Stimulated activated CD8-positive, alpha-beta memory T cell treated with anti-CD3 and anti-CD28 coated beads, Interleukin-7, amount 100 ng/mL, for 48 hours (primary cell): ENCODE measurements around the gene CLK2.
"Not testable (repeated sequence)": the region's sequence is repeated elsewhere in the genome, so short reads cannot be mapped to it uniquely, and the experiment has no call there.

ENCODE experiments used
- DNase-seq, 2 donors: peaks; one replicate each; pipeline ENCODE4 v3.0.0-alpha.2; 2020; ENCODE audit warnings: low read depth in 1 of 2; ENCODE audit errors: extremely low read depth in 1 of 2

Gene CLK2

DNA sequence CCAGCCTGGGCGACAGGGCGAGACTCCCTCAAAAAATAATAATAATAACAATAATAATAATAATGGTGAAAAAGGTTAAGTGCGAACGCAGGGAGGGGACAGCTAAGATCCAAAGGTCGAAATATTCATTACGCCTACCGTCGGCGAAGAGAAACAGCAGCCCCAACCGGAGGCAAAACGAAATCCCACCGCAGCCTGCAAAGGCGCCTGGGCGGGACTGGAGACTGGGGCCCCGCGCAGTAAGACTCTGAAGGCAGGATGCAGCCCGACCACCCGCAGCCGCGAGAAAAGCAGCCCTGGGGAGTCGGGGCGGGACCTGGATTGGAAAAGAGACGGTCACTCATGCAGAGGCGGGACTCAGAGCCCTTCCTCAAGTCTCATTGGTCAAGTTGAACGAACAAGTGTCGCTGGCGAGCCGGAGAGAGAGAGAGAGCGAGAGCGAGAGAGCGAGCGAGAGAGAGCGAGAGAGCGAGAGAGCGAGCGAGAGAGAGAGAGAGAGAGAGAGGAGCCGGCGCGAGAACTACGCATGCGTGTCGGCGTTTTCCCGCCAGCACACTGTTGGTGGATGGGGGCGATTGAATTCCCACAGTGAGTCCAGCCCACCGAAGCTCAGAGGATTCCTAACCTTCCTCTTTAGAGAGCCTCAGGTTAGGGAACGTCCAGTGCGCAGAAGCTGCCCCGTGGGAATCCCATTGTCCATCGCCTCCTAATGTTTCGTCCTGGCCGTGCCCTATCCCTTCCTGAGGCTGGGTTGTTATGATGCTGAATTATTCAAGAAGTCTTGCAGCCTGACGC lies 28.7 kb downstream of the CLK2 start:
- peak; percentile 96 to 99 for DNase-seq

DNA sequence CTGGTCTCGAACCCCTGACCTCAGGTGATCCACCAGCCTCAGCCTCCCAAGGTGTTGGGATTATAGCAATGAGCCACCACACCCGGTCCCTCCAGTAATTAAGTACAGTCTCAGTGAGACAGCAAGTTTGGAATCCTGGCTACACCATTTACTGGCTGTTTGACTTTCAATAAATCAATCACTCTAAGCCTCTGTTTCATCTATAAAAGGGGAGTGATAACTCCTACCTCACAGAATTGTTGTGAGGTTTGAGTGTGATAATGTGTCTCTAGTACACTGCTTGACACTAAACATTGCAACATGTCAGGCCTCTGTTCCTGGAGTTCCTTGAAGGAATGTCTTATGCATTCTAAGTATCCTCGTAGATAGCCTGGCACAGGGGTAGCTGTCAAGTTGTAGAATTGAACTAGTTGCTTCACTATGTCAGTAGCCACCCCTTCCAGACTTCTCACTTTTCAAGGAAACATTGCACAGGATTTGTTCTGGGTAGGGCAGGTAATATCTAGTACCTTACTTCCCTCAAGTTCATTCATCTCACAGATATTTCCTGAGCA lies 30.4 kb downstream of the CLK2 start:
- DNase-seq: no peak

DNA sequence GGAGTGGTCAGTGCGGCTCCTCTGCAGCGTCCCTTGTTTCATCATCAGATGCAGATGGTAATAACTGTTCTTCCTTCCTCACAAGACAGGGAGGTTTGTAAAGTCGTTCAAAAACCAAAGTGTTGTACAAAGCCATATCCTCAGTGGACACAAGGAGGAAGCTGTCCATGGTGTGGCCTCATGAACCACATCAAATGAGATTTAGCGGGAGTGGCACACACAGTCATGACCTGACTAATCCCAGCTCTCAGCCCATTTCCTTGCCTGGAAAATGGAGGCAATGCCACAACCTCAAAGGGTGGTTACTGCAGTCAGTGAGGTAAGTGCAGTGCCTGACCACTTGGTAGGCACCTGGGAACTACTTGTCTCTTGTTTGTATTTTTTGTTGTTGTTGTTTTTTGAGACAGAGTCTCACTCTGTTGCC lies 31.5 kb downstream of the CLK2 start:
- no peak for DNase-seq

DNA sequence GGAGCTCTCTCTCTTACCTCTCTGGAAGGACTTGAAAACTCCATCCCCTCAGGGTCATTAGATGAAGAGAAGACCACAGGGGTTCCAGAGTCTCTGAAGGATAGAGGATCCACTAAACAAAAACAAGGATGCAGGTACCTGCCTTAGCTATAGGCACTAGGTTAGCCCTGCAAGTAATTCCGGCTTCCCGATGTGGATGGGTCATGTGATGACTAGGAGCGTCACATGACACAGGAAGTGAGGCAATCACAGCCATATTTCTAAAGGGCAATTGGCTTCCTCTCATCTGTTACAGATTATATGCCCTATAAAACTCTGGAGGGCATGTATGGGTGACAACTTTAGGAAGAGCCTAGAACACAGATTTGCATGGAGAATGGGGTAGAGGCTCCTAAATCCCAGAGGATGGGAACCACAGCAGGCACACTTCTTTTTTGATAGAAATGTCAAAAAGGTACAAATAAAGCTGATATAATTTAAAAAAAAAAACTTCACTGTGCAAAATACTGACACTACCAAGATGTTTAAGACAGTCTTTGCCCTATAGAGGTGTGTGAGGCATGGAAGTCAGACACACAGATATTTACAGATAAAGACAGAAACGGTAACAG lies 32.1 kb downstream of the CLK2 start:
- DNase-seq: peak in 1 of 2 donors; percentile 51

DNA sequence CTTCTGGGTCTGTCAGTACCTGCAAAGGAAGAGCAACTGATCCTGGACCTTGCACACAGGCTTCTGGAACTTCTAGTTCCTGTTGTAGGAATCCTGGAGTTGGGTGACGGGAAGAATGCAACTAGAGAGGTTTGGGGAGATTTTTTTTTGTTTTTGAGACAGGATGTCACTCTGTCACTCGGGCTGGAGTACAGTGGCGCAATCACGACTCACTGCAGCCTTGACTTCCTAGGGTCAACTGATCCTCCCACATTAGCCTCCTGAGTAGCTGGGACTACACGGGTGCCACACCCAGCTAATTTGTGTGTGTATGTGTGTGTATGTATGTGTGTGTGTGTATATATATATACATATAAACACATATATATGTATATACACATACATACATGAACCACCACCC lies 36.9 kb downstream of the CLK2 start:
- DNase-seq: no peak

DNA sequence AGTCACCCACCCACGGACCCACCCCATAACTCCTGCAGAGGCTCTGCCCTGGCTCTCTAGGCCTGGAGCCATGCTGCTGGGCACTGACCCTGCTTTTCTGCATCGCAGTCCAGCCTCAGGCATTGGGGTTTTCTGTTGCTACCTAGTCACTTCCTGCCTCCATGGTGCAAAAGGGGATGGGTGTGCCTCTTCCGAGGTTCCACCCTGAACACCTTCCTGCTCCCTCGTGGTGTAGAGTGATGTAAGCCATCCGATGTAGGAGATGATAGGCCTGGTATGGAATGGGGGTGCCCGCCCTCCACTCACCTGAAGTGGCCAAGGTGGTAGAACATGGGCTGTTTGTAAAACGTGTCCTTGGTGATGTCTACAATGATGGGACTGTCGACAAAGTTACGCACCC lies 37.9 kb downstream of the CLK2 start:
- not testable (repeated sequence) for DNase-seq

DNA sequence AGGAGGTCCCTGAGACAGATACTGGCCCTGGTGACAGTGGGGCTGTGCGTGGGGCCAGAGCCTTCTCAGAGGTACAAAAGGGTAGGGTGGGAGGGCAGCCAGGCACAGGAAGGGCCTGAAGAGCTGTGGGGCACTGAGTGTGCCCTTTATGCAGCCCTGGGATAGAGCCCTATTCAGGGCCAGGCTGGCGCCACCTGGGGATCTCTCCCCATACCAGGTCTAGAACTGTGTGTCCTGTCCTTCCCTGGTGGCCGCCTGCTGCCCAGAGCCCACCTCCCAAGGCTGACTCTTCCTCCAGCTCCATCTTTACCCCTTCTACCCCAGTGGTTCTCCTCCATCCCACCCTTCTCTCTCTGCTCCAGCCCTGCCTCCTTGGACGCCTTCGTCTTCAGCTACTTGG lies 39.8 kb downstream of the CLK2 start:
- DNase-seq: not testable (repeated sequence)

DNA sequence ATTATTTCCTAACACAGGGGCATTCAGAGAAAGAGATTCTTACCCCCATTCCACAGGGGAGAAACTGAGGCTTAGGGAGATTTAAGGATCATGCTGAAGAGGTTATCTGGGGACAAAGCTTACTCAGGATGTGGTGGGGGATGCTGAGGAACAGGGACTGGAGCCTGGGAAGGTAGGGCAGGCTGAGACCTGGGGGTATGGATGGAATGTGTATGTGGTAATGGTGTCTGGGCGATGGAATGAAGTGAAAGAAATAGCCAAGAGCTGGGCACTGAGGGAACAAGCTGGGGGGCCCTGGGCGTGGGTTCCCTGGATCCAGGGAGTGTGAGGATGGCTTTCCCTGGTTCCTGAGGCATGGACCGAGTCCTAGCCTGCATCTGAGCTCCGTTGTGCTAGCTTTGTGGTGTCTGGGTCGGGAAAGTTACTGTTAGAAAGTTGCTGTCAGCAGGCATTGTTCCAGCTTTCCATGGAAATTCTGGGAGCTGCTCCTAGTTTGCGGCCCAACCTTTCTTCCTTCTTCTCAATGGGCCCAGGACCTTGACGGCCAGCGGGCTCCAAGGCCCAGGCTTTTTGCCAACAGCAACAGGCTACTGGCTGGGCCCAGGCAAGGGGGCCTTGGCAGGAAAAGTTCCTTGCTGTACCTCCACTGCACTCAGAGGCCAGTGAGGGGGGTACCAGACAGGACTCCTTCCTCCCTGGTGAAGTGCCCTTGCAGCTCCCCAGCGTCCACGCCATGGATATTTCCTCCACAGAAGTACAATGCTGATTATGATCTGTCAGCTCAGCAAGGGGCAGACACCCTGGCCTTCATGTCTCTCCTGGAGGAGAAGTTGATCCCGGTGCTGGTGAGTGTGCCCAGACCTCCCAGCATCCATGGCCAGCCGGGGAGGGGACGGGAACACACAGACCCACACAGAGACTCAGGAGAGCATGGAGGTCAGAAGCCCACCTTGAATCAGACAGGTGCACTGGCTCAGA lies 41.0 kb downstream of the CLK2 start:
- not testable (repeated sequence) for DNase-seq

DNA sequence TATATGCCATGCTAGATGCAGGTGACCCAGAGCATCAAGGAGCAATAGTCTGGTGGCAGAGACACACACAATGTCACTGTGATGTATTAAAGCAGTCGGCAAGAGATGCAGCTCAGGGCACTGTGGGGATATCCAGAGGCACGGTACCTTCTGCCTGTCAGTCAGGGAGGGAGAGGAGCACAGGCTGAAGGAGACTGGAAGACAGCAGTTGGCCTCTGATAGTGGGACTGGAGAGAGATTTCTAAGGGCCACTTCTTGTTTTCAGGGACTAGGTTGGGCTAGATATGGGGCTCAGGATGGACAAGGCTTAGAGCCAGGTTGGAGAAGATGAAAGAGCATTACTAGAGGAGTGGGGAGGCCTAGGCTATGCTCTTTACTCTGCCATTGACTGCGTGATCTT lies 42.0 kb downstream of the CLK2 start:
- not testable (repeated sequence) for DNase-seq

DNA sequence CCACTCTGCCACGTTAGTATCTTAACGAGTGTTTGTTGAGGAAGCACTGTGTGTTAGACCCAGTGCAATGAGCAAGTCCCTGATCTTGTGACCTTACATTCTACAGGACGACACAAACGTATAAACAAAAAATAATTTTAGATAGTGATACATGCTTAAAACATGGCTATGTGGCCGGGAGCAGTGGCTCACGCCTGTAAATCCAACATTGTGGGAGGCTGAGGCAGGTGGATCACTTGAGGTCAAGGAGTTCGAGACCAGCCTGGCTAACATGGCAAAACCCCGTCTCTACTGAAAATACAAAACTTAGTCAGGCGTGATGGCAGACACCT lies 45.2 kb downstream of the CLK2 start:
- no peak for DNase-seq

DNA sequence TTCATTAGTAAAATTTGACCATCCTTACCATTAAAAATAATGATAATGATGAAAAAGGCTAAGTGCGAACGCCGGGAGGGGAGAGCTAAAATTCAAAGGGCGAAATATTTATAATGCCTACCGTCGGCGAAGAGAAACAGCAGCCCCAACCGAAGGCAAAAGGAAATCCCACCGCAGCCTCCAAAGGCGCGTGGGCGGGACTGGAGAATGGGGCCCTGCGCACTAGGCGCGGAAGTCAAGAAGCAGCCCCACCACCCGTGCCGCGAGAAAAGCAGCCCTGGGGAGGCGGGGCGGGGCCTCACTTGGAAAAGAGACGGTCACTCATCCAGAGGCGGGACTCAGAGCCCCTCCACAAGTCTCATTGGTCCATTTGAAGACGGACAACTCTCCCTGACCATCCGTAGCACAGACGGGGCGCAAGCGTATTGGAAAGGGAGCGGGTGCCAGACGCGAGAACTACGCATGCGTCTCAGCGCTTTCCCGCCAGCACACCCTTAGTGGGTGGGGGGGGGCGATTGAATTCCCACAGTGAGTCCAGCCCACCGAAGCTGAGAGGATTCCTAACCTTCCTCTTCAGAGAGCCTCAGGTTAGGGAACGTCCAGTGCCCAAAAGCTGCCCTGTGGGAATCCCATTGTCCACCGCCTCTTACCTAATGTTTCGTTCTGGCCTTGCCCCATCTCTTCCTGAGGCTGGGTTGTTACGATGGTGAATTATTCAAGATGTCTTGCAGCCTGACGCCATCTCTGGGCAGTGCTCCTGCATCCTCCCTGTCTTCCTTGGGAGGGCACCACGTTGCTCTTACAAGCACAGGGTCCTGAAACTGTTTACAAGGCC lies 45.8 kb downstream of the CLK2 start:
- peak; percentile 99 to 100 for DNase-seq

DNA sequence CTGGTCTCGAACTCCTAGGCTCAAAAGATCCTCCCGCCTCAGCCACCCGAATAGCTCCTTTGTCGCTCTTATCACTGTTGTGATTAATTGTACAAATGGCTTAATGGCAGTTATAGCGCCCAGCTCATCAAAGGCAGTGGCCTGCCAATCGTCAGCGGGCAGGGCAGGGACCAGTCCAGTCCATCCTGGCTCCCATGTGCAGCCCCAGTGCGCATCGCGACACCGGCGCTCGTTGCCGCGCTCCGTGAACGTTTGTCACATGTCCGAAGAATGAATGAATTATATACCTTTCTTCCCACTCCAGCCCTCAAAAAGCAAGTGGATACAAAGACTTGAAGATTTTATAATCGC lies 46.4 kb downstream of the CLK2 start:
- DNase-seq: peak; percentile 28 to 44

DNA sequence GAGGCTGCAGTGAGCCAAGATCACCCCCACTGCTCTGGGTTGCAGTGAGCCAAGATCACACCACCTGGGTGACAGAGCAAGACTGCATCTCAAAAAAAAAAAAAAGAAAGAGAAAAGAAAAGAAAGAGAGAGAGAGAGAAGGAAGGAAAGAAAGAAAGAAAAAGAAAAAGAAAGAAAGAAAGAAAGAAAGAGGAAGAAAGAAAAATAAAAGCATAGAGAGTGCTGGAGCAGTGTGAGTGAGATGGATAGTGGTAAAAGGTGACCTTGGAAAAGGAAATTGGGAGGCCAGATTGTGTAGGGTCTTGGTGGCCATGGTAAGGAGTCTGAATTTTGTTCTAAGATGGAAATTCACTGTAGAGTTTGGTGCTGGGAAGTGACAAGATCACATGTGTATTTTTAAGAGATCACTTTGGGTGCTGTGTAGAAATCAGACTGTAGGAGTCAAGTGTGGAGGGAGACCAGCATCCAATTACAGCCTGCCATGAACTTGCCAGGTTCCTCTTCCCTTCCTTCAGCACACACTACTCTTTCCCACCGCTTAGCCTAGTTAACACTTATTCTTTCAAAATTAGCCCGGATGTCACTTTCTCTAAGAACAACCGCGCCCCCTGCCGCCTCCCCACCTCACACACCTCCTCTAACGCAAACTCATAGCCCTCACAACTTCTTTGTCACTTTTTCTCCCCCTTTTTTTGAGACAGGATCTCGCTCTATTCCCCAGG lies 47.0 kb downstream of the CLK2 start:
- DNase-seq: peak; percentile 68 to 84

DNA sequence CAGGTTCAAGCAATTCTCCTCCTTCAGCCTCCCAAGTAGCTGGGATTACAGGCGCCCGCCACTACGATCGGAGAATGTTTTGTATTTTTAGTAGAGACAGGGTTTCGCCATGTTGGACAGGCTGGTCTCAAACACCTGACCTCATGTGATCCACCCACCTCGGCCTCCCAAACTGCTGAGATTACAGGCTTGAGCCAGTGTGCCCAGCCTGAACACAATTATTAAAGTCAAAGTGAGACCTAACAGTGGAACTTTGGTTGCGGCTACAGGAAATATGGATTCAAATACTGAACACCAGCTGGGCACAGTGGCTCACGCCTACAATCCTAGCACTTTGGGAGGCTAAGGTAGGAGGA lies 47.9 kb downstream of the CLK2 start:
- DNase-seq: not testable (repeated sequence)

DNA sequence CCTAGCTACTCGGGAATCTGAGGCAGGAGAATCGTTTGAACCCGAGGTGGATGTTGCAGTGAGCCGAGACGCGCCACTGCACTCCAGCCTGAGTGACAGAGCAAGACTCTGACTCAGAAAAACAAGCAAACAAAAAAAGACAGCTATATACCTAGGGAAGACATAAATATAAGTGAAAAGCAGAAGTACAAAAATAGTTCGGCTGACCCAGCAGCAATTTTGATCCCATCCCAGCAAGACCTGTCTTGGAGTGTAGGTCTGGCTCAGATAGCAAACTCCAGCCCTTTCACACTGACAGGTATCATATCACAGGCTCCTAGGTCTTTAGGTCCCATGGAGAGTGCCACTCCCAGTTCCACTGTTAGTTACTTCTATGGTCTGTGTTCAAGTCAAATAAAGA lies 50.3 kb downstream of the CLK2 start:
- no peak for DNase-seq

DNA sequence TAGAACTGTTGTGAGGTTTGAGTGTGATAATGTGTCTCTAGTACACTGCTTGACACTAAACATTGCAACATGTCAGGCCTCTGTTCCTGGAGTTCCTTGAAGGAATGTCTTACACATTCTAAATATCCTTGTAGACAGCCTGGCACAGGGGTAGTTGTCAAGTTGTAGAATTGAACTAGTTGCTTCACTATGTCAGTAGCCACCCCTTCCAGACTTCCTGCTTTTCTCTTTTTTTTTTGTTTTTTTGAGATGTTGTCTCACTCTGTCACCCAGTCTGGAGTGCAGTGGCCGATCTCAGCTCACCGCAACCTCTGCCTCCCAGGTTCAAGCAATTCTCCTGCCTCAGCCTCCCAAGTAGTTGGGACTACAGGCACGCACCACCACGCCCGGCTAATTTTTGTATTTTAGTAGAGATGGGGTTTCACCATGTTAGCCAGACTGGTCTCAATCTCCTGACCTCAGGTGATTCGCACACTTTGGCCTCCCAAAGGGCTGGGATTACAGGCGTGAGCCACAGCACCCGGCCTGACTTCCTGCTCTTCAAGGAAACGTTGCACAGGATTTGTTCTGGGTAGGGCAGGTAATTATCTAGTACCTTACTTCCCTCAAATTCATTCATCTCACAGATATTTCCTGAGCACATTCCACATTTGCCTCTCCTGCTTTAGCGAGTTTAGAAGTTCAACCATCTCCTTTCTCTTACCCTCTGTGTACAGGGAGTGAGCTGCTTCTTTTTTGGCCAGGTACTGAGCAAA lies 52.9 kb downstream of the CLK2 start:
- DNase-seq: not testable (repeated sequence)

DNA sequence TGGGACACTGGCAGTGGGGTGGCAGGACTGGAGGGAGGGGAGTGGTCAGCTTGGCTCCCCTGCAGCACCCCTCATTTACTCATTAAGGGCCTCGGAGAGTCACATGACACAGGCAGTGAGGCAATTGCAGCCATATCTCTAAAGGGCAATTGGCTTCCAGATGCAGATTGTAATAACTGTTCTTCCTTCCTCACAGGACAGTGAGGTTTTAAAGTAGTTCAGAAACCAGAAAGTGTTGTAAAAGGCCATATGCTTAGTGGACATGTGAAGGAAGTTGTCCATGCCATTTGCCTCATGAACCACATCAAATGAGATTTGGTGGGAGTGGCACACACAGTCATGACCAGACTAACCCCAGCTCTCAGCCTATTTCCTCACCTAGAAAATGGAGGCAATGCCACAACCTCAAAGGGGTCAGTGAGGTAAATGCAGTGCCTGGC lies 53.7 kb downstream of the CLK2 start:
- DNase-seq: no peak

DNA sequence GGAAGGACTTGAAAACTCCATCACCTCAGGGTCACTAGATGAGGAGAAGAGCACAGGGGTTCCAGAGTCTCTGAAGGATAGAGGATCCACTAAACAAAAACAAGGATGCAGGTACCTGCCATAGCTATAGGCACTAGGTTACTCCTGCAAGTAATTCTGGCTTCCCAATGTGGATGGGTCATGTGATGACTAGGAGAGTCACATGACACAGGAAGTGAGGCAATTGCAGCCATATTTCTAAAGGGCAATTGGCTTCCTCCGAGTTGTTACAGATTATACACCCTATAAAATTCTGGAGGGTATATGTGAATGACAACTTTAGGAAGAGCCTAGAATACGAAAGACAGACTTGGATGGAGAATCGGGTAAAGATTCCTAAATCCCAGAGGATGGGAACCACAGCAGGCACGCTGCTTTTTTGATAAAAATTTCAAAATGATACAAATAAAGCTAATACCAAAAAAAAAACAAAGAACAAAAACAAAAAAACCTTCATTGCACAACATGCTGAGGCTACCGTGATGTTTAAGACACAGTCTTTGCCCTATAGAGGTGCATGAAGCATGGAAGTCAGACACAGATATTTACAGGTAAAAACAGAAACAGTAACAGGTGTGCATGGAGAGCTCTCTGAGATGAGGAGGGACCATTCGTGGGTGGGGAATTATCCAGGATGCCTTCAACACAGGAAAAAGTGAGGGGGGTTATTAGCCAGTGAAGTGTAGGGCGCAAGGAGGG lies 54.3 kb downstream of the CLK2 start:
- DNase-seq: no peak
